Measurements from ENCODE around the gene RFTN1. TPM values are rescaled to one million over a fixed set of nuclear protein-coding genes. Genes with fewer than 3 reads are reported as not detected.

RFTN1 gene
- total and polyA plus RNA-seq, 9 of the 15 experiments (the other 6 are each of a cell fraction or from before 2014, with no cell fraction given), result 0.08 to 0.51 (median 0.11) TPM; not detected in 6

DNA sequence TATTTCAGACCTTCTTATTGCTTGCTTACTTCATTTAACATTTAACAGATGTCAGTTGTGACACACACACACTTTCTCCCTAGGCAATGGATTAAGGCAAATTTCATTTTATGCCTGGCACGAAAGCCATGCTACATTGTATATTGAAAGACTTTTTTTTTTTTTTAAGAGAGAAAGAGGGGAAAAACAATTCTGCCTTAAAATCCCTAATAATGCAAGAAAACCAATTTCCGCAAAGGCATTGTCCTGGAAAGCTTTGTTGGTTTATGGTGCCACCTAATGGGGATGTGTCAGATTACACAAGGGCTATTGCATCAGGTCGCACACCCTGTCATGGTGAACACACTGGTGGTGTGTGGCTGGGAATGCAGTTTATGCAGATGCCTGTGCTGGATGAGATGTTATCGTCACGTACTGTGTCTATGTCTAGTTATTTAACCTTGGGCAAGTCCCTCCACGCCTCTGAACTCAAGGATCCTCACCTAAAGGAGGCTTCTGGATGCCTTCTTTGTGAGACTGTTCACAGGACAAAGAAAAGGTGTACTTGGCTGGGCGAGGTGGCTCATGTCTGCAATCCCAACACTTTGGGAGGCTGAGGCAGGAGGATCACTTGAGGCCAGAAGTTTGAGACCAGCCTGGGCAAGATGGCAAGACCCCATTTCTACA lies 37.3 kb upstream of the RFTN1 start (continued):
- TF ChIP-seq, protein P1, sequence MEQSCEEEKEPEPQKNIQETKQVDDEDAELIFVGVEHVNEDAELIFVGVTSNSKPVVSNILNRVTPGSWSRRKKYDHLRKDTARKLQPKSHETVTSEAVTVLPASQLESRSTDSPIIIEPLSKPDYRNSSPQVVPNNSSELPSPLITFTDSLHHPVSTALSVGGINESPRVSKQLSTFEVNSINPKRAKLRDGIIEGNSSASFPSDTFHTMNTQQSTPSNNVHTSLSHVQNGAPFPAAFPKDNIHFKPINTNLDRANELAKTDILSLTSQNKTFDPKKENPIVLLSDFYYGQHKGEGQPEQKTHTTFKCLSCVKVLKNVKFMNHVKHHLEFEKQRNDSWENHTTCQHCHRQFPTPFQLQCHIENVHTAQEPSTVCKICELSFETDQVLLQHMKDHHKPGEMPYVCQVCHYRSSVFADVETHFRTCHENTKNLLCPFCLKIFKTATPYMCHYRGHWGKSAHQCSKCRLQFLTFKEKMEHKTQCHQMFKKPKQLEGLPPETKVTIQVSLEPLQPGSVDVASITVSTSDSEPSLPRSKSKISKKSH (CRISPR knock-in tag; IDR thresholded peaks at IDR 0.05), result no peak
- TF ChIP-seq POLR2AphosphoS2 (IDR thresholded peaks at IDR 0.05; ENCODE audit: low read length) (no peak), ZNF134 (CRISPR knock-in tag; conservative IDR thresholded peaks at IDR 0.05) (no peak), HDAC1 (IDR thresholded peaks at IDR 0.05) (no peak), TEAD2 (tag; IDR thresholded peaks at IDR 0.05) (no peak), CBX5 (IDR thresholded peaks at IDR 0.05; ENCODE audit: borderline replicate concordance, low read depth) (no peak), ZNF146 (CRISPR knock-in tag; IDR thresholded peaks at IDR 0.05; ENCODE audit: unreplicated experiment) (no peak), ZNF507 (tag; conservative IDR thresholded peaks at IDR 0.05) (no peak), ZNF253 (CRISPR knock-in tag; conservative IDR thresholded peaks at IDR 0.05) (no peak), ZFP36 (IDR thresholded peaks at IDR 0.05; ENCODE audit: low read depth, low read length, partially characterized antibody) (no peak), ZNF778 (CRISPR knock-in tag; IDR thresholded peaks at IDR 0.05) (no peak), PPARD (CRISPR knock-in tag; IDR thresholded peaks at IDR 0.05) (no peak), RFX1 (IDR thresholded peaks at IDR 0.05) (no peak), SUPT5H (IDR thresholded peaks at IDR 0.05) (no peak)
- TF ChIP-seq, protein P2, sequence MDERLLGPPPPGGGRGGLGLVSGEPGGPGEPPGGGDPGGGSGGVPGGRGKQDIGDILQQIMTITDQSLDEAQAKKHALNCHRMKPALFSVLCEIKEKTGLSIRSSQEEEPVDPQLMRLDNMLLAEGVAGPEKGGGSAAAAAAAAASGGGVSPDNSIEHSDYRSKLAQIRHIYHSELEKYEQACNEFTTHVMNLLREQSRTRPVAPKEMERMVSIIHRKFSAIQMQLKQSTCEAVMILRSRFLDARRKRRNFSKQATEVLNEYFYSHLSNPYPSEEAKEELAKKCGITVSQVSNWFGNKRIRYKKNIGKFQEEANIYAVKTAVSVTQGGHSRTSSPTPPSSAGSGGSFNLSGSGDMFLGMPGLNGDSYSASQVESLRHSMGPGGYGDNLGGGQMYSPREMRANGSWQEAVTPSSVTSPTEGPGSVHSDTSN (CRISPR knock-in tag; IDR thresholded peaks at IDR 0.05; ENCODE audit: low read depth), result no peak
- TF ChIP-seq, protein P2 (tag; conservative IDR thresholded peaks at IDR 0.05; ENCODE audit: low read depth), result no peak
- TF ChIP-seq, protein P3, sequence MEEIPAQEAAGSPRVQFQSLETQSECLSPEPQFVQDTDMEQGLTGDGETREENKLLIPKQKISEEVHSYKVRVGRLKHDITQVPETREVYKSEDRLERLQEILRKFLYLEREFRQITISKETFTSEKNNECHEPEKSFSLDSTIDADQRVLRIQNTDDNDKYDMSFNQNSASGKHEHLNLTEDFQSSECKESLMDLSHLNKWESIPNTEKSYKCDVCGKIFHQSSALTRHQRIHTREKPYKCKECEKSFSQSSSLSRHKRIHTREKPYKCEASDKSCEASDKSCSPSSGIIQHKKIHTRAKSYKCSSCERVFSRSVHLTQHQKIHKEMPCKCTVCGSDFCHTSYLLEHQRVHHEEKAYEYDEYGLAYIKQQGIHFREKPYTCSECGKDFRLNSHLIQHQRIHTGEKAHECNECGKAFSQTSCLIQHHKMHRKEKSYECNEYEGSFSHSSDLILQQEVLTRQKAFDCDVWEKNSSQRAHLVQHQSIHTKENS (CRISPR knock-in tag; IDR thresholded peaks at IDR 0.05), result no peak
- TF ChIP-seq, protein P4, sequence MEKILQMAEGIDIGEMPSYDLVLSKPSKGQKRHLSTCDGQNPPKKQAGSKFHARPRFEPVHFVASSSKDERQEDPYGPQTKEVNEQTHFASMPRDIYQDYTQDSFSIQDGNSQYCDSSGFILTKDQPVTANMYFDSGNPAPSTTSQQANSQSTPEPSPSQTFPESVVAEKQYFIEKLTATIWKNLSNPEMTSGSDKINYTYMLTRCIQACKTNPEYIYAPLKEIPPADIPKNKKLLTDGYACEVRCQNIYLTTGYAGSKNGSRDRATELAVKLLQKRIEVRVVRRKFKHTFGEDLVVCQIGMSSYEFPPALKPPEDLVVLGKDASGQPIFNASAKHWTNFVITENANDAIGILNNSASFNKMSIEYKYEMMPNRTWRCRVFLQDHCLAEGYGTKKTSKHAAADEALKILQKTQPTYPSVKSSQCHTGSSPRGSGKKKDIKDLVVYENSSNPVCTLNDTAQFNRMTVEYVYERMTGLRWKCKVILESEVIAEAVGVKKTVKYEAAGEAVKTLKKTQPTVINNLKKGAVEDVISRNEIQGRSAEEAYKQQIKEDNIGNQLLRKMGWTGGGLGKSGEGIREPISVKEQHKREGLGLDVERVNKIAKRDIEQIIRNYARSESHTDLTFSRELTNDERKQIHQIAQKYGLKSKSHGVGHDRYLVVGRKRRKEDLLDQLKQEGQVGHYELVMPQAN (IDR thresholded peaks at IDR 0.05; ENCODE audit: borderline replicate concordance), result no peak
